A673 (cell line): Measurements from ENCODE around the gene TSPAN11.

ENCODE experiments used
- EZH2 ChIP-seq: fragments of 200-600 bp; sonication (generic); IDR thresholded peaks from 2 replicates; pipeline ENCODE4 v1.6.1; 2017; ENCODE audit warnings: borderline replicate concordance, low read depth, mild to moderate bottlenecking, mixed read lengths, antibody characterized with exemption, low read length; ENCODE audit not compliant: poor library complexity, severe bottlenecking
- TF ChIP-seq, protein P1 (sequence below): fragments of 300-800, 200-600 bp; sonication (generic); conservative IDR thresholded peaks from 2 replicates; pipeline ENCODE4 v1.5.1; 2017; ENCODE audit warnings: low read depth, mild to moderate bottlenecking, antibody characterized with exemption, low read length, moderate library complexity, mixed read lengths

DNA sequence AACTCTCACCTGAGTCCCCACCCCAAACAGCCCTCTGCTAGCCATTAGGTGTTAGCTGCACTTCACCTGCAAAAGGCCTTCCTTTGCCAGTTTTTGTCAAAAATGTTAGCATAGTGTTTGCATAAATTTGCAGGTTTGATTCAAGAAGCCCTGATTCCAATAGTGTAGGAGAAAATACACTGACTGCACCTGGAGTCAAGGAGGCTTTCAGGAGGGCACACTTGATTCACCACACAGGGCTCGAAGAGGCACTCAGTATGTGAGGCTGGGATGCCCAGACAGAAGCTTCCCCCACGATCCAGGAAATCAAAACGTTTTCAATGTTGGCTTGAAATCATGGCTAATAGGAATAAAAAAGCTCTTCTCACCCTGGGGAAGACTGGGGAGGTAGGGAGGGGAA is 106.6 kb downstream of the TSPAN11 start:
- TF ChIP-seq, protein P1, sequence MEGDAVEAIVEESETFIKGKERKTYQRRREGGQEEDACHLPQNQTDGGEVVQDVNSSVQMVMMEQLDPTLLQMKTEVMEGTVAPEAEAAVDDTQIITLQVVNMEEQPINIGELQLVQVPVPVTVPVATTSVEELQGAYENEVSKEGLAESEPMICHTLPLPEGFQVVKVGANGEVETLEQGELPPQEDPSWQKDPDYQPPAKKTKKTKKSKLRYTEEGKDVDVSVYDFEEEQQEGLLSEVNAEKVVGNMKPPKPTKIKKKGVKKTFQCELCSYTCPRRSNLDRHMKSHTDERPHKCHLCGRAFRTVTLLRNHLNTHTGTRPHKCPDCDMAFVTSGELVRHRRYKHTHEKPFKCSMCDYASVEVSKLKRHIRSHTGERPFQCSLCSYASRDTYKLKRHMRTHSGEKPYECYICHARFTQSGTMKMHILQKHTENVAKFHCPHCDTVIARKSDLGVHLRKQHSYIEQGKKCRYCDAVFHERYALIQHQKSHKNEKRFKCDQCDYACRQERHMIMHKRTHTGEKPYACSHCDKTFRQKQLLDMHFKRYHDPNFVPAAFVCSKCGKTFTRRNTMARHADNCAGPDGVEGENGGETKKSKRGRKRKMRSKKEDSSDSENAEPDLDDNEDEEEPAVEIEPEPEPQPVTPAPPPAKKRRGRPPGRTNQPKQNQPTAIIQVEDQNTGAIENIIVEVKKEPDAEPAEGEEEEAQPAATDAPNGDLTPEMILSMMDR = no peak
- TF ChIP-seq EZH2 = no peak
